Right cardiac atrium (tissue), 5 donors: Measurements from ENCODE around the gene MGAT1. TPM values are rescaled to one million over a fixed set of nuclear protein-coding genes. Genes with fewer than 3 reads are reported as not detected.
"Not testable (repeated sequence)": the region's sequence is repeated elsewhere in the genome, so short reads cannot be mapped to it uniquely, and the experiment has no call there.

Experiments used
- ATAC-seq, 2 donors: fragments of 200-7000 bp; cut with Tn5 transposase; one replicate each; pipeline versions ENCODE4 v1.8.0 to v1.9.1; 2020; ENCODE audit warnings: moderate library complexity in 2 of 2, mild to moderate bottlenecking in 1 of 2
- DNase-seq, 3 donors: peaks; one replicate each; pipeline ENCODE4 v3.0.0-alpha.2; 2020
- H3K27ac ChIP-seq: one replicate; pipeline ENCODE4 v1.5.1; 2013; ENCODE audit warnings: mild to moderate bottlenecking, low read length, control low read depth, moderate library complexity
- H3K27me3 ChIP-seq: one replicate; pipeline ENCODE4 v1.6.1; 2013; ENCODE audit not compliant: control insufficient read depth, insufficient read depth
- H3K4me1 ChIP-seq: one replicate; pipeline ENCODE4 v1.6.1; 2013; ENCODE audit warnings: low read length; ENCODE audit not compliant: control insufficient read depth, insufficient read depth
- H3K4me3 ChIP-seq: one replicate; pipeline ENCODE4 v1.5.1; 2013; ENCODE audit warnings: low read length, control low read depth
- H3K9me3 ChIP-seq: one replicate; pipeline ENCODE4 v1.6.1; 2013; ENCODE audit warnings: low read length; ENCODE audit not compliant: control insufficient read depth
- WGBS: extraction: QIAGEN DNeasy Blood & Tissue Kit; methylation state at CpG from one replicate; pipeline ENCODE4 v1.1.7; 2013; 5-methylcytosine and 5-hydroxymethylcytosine counted together
- intact Hi-C, 4 donors: fragments of 100-400 bp; cut with DNase I; formaldehyde crosslinking; loops; one replicate each; pipeline versions ENCODE4 v1.11.0 to v1.14.0; 2022 to 2023
- polyA plus RNA-seq: library from polyadenylated mRNA; stranded (reverse); fragments of 200-250 nt; gene quantifications from one replicate; pipeline ENCODE4 v1.2.3, GENCODE V29; 2013
- total RNA-seq, 4 donors: library from RNA; stranded (reverse); fragmentation: NEBNext Ultra II Directional; extraction: Animal tissue kit (Norgen Biotek cat#: 25700); gene quantifications; one replicate each; pipeline ENCODE4 v1.2.1, GENCODE V29; 2021
- donor health status: healthy with polysubstance abuse.
- donor health status: DM: no; HTN: yes; CAD: no.
- donor health status: DM: no; HTN: no; CAD: no.
- donor health status: DM: no; HTN: yes; CAD: no; lungs with severe emphysema.
- donor health status: DM: yes; HTN: yes; CAD: no.

MGAT1 gene
- total and polyA plus RNA-seq, 5 donors = 74.3 to 119 (median 87.6) TPM

- ATAC-seq (peak; percentile 75 to 83), DNase-seq (peak; percentile 82 to 93 (median 90))
- Histone ChIP-seq H3K27me3 (no peaks in the 10 kb centered on the region), H3K27ac (no peak overlapping the region), H3K4me1 (peaks cover 16% of the 10 kb centered on the region), H3K4me3 (no peak overlapping the region), H3K9me3 (no peaks in the 10 kb centered on the region)
- intact Hi-C loops = loop anchor here in 3 of 4 donors (5.0 to 10.0 kb wide), 3 partner anchors 83 to 370 kb away; no protein-coding TSS in a partner anchor
- 32% methylated on average over 13 of the region's 13 CpGs for WGBS
Observed at GRCh38 chr5:180784497-180785097, 18.0 kb downstream of the MGAT1 start.

GRCh38 chr5:180783340-180784052 is 19.1 kb downstream of the MGAT1 start:
- Histone ChIP-seq H3K27me3 (no peaks in the 10 kb centered on the region), H3K27ac (no peak overlapping the region), H3K4me1 (peaks cover 16% of the 10 kb centered on the region), H3K4me3 (no peak overlapping the region), H3K9me3 (no peaks in the 10 kb centered on the region)
- ATAC-seq (no peak), DNase-seq (no peak)
- WGBS = 81% methylated on average over 12 of the region's 12 CpGs
- intact Hi-C loops = loop anchor here in 3 of 4 donors (5.0 to 10.0 kb wide), 3 partner anchors 84 to 371 kb away; no protein-coding TSS in a partner anchor

- DNase-seq = no peak
- no peak overlapping the region for H3K4me3 ChIP-seq
- H3K9me3 ChIP-seq = no peaks in the 10 kb centered on the region
- no peak overlapping the region for H3K27ac ChIP-seq
- H3K4me1 ChIP-seq = peaks cover 16% of the 10 kb centered on the region
- no peak for ATAC-seq
- intact Hi-C loops = loop anchor here in 3 of 4 donors (5.0 to 10.0 kb wide), 3 partner anchors 85 to 372 kb away; no protein-coding TSS in a partner anchor
- no peaks in the 10 kb centered on the region for H3K27me3 ChIP-seq
- 89% methylated on average over 2 of the region's 2 CpGs for WGBS
Observed at GRCh38 chr5:180782748-180783147, 19.9 kb downstream of the MGAT1 start.

GRCh38 chr5:180781900-180782326 is 20.7 kb downstream of the MGAT1 start:
- H3K9me3 ChIP-seq, H3K27ac ChIP-seq, H3K4me3 ChIP-seq, ATAC-seq, DNase-seq, H3K27me3 ChIP-seq: not testable (repeated sequence)
- intact Hi-C loops = loop anchor here in 3 of 4 donors (5.0 to 10.0 kb wide), 3 partner anchors 85 to 373 kb away; no protein-coding TSS in a partner anchor
- WGBS = 93% methylated on average over 14 of the region's 14 CpGs
- peaks cover 14% of the 10 kb centered on the region for H3K4me1 ChIP-seq

GRCh38 chr5:180779985-180780610 is 22.5 kb downstream of the MGAT1 start:
- ATAC-seq (no peak), DNase-seq (no peak)
- intact Hi-C loops = loop anchor here in 3 of 4 donors (5.0 to 10.0 kb wide), 3 partner anchors 87 to 375 kb away; no protein-coding TSS in a partner anchor
- Histone ChIP-seq H3K9me3 (no peaks in the 10 kb centered on the region), H3K27ac (no peak overlapping the region), H3K4me3 (no peak overlapping the region), H3K4me1 (peaks cover under 1% of the 10 kb centered on the region), H3K27me3 (no peaks in the 10 kb centered on the region)
- WGBS = 57% methylated on average over 10 of the region's 10 CpGs

GRCh38 chr5:180777475-180777874 is 25.1 kb downstream of the MGAT1 start:
- Histone ChIP-seq H3K9me3 (no peaks in the 10 kb centered on the region), H3K27me3 (no peaks in the 10 kb centered on the region), H3K4me3 (no peak overlapping the region), H3K4me1 (no peaks in the 10 kb centered on the region), H3K27ac (no peak overlapping the region)
- no peak for ATAC-seq
- 100% methylated on average over 1 of the region's 1 CpG for WGBS
- no peak for DNase-seq
- intact Hi-C loops = no loop called here

GRCh38 chr5:180776376-180776775 is 26.2 kb downstream of the MGAT1 start:
- DNase-seq = no peak
- no peak overlapping the region for H3K4me3 ChIP-seq
- H3K27ac ChIP-seq = no peak overlapping the region
- intact Hi-C loops = no loop called here
- no peaks in the 10 kb centered on the region for H3K4me1 ChIP-seq
- ATAC-seq = no peak
- no peaks in the 10 kb centered on the region for H3K9me3 ChIP-seq
- 97% methylated on average over 1 of the region's 1 CpG for WGBS
- H3K27me3 ChIP-seq = no peaks in the 10 kb centered on the region

GRCh38 chr5:180775624-180776023 is 27.0 kb downstream of the MGAT1 start:
- 92% methylated on average over 7 of the region's 7 CpGs for WGBS
- intact Hi-C loops = no loop called here
- ATAC-seq = no peak

GRCh38 chr5:180771839-180772238 is 30.8 kb downstream of the MGAT1 start:
- intact Hi-C loops = no loop called here
- ATAC-seq = no peak

More at GRCh38 chr5:180775624-180776023, 27.0 kb downstream of the MGAT1 start:
- no peaks in the 10 kb centered on the region for H3K9me3 ChIP-seq
- H3K4me3 ChIP-seq = no peak overlapping the region
- DNase-seq = no peak
- H3K27ac ChIP-seq = no peak overlapping the region
- no peaks in the 10 kb centered on the region for H3K27me3 ChIP-seq
- no peaks in the 10 kb centered on the region for H3K4me1 ChIP-seq

GRCh38 chr5:180769821-180770220 is 32.8 kb downstream of the MGAT1 start:
- WGBS = 84% methylated on average over 3 of the region's 3 CpGs
- DNase-seq (no peak), ATAC-seq (no peak)
- Histone ChIP-seq H3K4me3 (no peak overlapping the region), H3K27ac (no peak overlapping the region), H3K4me1 (no peaks in the 10 kb centered on the region), H3K9me3 (no peaks in the 10 kb centered on the region), H3K27me3 (no peaks in the 10 kb centered on the region)
- intact Hi-C loops = no loop called here

More at GRCh38 chr5:180771839-180772238, 30.8 kb downstream of the MGAT1 start:
- no peak for DNase-seq
- Histone ChIP-seq H3K4me3 (no peak overlapping the region), H3K4me1 (no peaks in the 10 kb centered on the region), H3K27ac (no peak overlapping the region), H3K9me3 (no peaks in the 10 kb centered on the region), H3K27me3 (no peaks in the 10 kb centered on the region)

- Histone ChIP-seq H3K9me3 (peaks cover 5% of the 10 kb centered on the region), H3K27ac (no peak overlapping the region), H3K27me3 (no peaks in the 10 kb centered on the region), H3K4me3 (no peak overlapping the region), H3K4me1 (no peaks in the 10 kb centered on the region)
- no peak for DNase-seq
- 64% methylated on average over 2 of the region's 2 CpGs for WGBS
- ATAC-seq = no peak
- intact Hi-C loops = no loop called here
Observed at GRCh38 chr5:180755601-180756000, 47.0 kb downstream of the MGAT1 start.
